A549 (cell line): Measurements from ENCODE around the gene SKAP1.

ENCODE experiments used
- BHLHE40 ChIP-seq: IDR thresholded peaks from 2 replicates; pipeline ENCODE4 v1.6.1; 2012; ENCODE audit warnings: low read depth, low read length, inconsistent platforms
- CEBPB ChIP-seq, 2 experiments: fragments of >200 bp in 1 of 2; sonication (Bioruptor Twin) in 1 of 2; formaldehyde crosslinking in 1 of 2; IDR thresholded peaks; 2 replicates each; pipeline ENCODE4 v1.6.1; 2012 to 2016
- CHD2 ChIP-seq: fragments of 150-350 bp; IDR thresholded peaks from 2 replicates; pipeline ENCODE4 v1.6.1; 2014; ENCODE audit warnings: low read length; ENCODE audit not compliant: partially characterized antibody
- CTCF ChIP-seq: fragments of >200 bp; sonication (Bioruptor Twin); formaldehyde crosslinking; IDR thresholded peaks from 3 replicates; pipeline ENCODE4 v1.5.1; 2016
- NR3C1 ChIP-seq: fragments of >200 bp; sonication (Bioruptor Twin); formaldehyde crosslinking; IDR thresholded peaks from 3 replicates; pipeline ENCODE4 v1.6.1; 2017
- POLR2A ChIP-seq: IDR thresholded peaks from 2 replicates; pipeline ENCODE4 v1.6.1; 2012; ENCODE audit warnings: mild to moderate bottlenecking, low read length
- POLR2AphosphoS2 ChIP-seq: conservative IDR thresholded peaks from 2 replicates; pipeline ENCODE4 v1.6.1; 2012; ENCODE audit warnings: low read length, improper control_type of control experiment, inconsistent platforms
- USF2 ChIP-seq: fragments of 450-650 bp; IDR thresholded peaks from 2 replicates; pipeline ENCODE4 v1.6.1; 2014; ENCODE audit warnings: antibody characterized with exemption
- ZC3H11A ChIP-seq: fragments of 450-650 bp; IDR thresholded peaks from 2 replicates; pipeline ENCODE4 v1.6.1; 2014; ENCODE audit warnings: antibody characterized with exemption, mild to moderate bottlenecking

- TF ChIP-seq POLR2A, result no peak
- TF ChIP-seq CTCF, result no peak
- no peak for TF ChIP-seq CEBPB (IDR thresholded peaks at IDR 0.05)
- no peak for TF ChIP-seq CHD2
- no peak for TF ChIP-seq POLR2AphosphoS2
- TF ChIP-seq USF2, result no peak
- TF ChIP-seq ZC3H11A, result no peak
- TF ChIP-seq NR3C1, result no peak
- TF ChIP-seq BHLHE40, result no peak
Observed at GRCh38 chr17:48244814-48245213, 185.2 kb downstream of the SKAP1 start.
